Myocyte (in vitro differentiated cells): ENCODE data around the gene PRDX1. TPM values are rescaled to one million over a fixed set of nuclear protein-coding genes. Genes with fewer than 3 reads are reported as not detected.
"Not testable (repeated sequence)": the region's sequence is repeated elsewhere in the genome, so short reads cannot be mapped to it uniquely, and the experiment has no call there.

ENCODE experiments used
- DNase-seq: peaks from one replicate; pipeline ENCODE4 v3.0.0-alpha.2; 2012; ENCODE audit warnings: low read depth
- total RNA-seq: library from RNA; depleted of rRNA; stranded (reverse); fragments of >200 nt; gene quantifications from 2 replicates; pipeline ENCODE4 v1.2.3, GENCODE V29; 2014

The PRDX1 gene
- total RNA-seq, 1 donor from 2014 or later = 808 TPM

DNA sequence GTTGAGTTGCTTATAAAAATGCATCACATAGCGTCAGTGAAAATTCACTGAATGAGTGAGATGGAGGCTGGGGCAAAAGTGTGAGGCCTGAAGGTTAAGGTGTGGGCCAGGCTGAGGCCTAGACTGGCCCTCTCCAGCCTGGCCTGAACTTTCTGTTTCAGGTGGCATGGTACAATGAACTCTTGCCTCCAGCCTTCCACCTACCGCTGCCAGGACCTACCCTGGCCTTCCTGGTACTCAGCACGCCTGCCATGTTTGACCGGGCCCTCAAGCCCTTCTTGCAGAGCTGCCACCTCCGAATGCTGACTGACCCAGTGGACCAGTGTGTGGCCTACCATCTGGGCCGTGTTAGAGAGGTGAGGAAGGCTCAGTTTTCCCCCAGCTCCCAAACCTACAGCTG is 14.5 kb downstream of the PRDX1 start:
- no peak for DNase-seq

- DNase-seq = no peak
These were observed 18.0 kb downstream of the PRDX1 start for GRCh38 chr1:45503462-45504360.

GRCh38 chr1:45501505-45501859 is 20.2 kb downstream of the PRDX1 start:
- DNase-seq = no peak

DNA sequence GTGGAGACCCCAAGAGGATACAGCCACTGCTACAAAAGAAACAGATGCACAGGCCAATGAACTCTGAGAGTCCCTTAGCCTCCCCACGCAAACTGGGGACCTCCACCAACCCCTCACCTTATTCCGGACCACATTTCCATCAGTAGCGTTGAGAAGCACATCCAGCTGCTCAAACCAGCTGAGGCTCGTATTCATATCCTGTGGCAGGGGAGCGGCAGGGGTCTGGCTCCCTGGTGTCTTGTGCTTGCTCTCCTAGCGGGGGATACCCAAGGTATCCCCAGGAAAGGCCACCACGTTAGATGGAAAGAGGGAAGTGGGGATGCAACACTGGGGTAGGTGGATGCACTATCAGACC is 22.3 kb downstream of the PRDX1 start:
- DNase-seq = no peak

DNA sequence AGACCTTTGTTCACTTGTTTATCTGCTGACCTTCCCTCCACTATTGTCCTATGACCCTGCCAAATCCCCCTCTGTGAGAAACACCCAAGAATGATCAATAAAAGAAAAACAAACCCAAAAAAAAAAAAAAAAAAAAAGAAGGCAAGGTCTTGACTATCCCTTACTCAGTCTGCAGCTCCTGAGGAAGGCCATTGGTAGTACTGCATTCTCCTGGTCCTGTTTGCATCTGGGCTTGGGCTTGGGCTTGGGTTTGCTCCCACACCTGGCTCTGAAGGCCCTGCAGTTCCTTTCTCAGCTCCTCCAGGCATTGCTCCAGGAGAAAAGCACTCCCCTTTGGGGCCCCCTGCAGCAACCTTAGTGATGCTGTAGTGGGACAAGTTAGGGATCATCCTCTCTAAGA is 23.4 kb downstream of the PRDX1 start:
- no peak for DNase-seq

GRCh38 chr1:45493116-45493697 is 28.5 kb downstream of the PRDX1 start:
- peak; percentile 70 for DNase-seq

DNA sequence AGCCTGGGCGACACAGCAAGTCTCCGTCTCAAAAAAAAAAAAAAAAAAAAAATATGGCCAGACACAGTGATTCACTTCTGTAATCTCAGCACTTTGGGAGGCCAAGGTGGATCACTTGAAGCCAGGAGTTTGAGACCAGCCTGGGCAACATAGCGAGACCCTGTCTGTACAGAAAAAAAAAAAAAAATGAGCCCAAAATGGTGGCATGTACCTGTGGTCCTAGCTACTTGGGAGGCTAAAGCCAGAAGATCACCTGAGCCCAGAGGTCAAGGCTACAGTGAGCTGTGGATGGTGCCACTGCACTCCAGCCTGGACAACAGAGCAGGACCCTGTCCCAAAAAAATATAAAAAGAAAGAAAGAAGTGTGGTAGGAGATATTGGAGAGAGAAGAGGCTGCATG is 29.0 kb downstream of the PRDX1 start:
- no peak for DNase-seq

- DNase-seq = no peak
These were observed 30.0 kb downstream of the PRDX1 start for GRCh38 chr1:45491487-45492260.

DNA sequence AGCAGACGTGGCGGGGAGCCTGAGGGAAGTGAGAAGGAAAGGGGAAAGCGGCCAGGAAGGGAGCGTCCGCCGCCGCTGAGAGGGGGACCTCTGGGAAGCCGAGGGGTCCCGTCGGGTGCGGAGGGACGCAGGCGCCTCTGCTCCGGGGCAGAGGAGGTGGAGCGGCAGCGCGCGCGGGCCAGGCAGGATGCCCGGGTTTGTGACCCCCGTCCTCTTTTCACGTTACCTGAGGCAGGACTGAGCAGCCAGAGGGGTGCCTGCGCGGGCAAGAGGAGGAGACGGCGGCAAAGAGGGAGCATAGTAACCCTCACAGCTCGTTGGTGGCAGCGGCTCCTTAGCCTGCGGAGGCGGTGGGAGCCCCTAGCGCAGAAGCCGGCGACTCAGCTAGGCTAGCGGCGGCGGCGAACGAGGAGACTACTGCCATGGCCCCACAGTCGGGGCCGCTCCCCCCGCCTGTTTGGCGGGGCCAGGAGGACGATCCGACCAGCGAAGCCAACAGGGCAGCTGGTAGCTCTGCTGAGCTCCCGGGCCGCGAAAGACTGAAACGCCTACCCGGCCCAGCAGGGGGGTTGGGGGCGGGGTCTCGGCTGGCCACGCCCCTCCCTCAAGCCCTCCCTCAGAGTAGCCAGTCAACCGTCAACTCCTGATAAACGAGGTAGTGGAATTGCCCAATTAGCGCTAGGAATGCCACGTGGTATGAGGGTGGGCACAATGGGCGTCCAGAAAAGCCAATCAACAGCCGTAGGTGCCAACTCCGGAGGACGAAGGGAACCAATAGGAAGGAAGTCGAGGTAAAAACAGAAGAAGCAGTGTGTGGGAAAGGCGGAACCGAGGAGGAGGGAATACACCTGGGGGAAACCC is 30.8 kb downstream of the PRDX1 start, which contains the start of gene TESK2:
TSS of gene TESK2 (minus strand) at position 538 of the 861 bp plus-strand sequence. CDS start 33,378 bp downstream, outside the sequence.
- peak; percentile 98 for DNase-seq

DNA sequence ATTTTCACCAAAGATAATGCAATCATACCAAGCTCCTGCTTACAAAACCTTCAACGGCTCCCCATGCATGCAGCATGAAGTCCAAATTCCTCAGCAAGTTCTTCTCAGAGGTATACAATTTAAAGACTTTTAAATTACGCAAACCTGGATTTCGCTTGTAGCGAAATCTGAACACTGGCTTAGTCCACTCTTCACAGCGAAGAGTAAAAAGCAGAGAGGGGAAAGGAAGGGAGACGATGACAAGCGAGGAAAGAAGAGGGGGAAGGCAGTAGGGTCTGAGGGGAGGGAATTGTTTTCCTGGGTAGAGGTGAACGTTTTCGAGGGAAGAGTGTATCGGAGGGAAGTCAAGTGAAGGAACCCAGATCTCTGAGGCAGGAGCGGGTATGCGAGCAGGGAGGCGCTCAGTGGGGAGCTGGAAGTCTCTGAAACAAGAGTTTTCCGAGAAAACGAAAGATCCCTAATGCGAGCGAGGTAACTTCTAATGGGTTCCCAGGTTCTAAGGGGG is 31.5 kb downstream of the PRDX1 start:
- DNase-seq = peak; percentile 18

GRCh38 chr1:45489379-45489778 is 32.3 kb downstream of the PRDX1 start:
- not testable (repeated sequence) for DNase-seq

DNA sequence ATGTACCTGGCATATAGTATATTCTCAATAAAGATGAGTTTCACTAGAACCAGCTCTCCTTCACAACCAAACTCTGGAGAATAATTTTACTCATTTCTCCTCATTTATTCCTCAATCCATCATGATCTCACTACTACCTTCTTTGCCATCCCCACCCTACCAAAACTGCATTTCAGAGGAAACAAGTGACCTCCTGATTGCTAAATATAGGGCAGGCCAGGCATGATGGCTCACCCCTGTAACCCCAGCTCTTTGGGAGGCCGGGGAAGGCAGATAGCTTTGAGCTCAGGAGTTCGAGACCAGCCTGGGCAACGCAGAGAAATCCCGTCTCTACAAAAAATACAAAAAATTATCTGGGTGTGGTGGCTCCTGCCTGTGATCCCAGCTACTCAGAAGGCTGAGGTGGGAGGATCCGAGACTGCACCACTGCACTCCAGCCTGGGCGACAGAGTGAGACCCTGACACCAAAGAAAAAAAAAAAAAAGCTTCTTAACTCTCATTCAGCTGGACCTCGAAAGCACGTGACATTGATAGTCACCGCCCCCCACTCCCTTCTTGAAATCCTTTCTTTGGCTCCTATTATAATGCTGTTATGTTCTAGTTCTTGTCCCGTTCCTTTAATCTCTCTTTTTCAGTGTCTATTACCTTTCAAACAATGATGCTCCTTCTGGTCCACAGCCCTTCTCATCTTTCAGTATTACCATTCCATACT is 32.9 kb downstream of the PRDX1 start:
- DNase-seq = no peak

GRCh38 chr1:45485949-45486348 is 35.7 kb downstream of the PRDX1 start:
- no peak for DNase-seq

DNA sequence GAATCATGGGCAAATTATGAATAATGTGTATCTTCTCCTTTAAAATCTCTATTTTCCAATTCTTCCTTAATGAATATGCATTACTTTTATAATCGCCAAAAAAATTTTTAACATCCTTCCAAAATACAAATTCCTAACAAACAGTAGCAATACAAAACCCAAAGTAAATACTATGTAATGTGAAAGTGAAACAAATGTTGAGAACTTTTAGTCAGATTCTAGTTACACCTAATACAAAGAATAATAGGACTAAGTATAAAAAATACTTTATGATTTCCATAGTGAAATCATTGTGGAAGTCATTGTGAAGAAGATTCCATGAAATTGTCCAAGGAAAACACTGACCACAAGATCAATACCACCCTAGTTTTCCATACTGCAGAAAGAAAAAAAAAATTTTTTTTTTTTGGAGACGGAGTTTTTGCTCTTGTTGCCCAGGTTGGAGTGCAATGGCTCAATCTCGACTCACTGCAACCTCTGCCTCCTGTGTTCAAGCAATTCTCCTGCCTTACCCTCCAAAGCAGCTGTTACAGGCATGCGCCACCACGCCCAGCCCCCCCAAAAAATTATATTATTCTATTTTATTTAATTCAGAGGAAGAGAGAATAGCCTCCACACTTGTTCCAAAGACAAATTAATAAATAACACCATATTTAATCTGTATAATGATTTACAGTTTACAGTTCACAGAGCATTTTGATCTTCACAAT is 42.5 kb downstream of the PRDX1 start:
- DNase-seq = no peak

- DNase-seq = no peak
These were observed 43.4 kb downstream of the PRDX1 start for GRCh38 chr1:45478121-45478814.

- DNase-seq = no peak
These were observed 44.0 kb downstream of the PRDX1 start for GRCh38 chr1:45477646-45478045.

GRCh38 chr1:45474194-45474593 is 47.5 kb downstream of the PRDX1 start:
- DNase-seq = not testable (repeated sequence)

DNA sequence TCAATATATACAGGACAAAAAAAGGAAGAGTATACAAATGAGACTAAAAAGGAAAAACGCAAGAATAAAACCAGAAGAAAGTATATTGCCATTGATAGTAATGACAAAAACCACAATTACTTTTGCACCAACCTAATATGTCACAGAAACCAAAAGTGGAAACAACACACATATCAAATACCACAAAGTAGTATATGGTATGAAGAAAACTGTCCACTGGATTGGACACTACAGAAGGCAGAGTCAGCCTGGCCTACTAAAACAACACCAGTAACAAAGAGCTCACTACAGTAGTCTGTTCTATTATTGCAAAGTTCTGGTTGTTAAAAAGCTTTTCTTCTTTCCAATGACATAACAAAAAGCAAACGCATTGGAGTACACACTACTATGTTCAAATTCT is 48.4 kb downstream of the PRDX1 start:
- DNase-seq = no peak

GRCh38 chr1:45470306-45470798 is 51.3 kb downstream of the PRDX1 start:
- DNase-seq = no peak
